Left ventricle myocardium superior (tissue), 1 donor: Measurements from ENCODE around the gene RAD51D. TPM values are rescaled to one million over a fixed set of nuclear protein-coding genes. Genes with fewer than 3 reads are reported as not detected.
"Not testable (repeated sequence)": the region's sequence is repeated elsewhere in the genome, so short reads cannot be mapped to it uniquely, and the experiment has no call there.

Source experiments
- ATAC-seq: fragments of 200-7000 bp; cut with Tn5 transposase; one replicate; pipeline ENCODE4 v1.9.1; 2020; ENCODE audit warnings: mild to moderate bottlenecking, moderate library complexity
- DNase-seq: peaks from one replicate; pipeline ENCODE4 v3.0.0-alpha.2; 2020
- intact Hi-C: fragments of 100-400 bp; cut with micrococcal nuclease; formaldehyde crosslinking; loops from one replicate; pipeline ENCODE4 v1.11.0; 2022
- total RNA-seq: library from RNA; stranded (reverse); fragmentation: NEBNext Ultra II Directional; extraction: Animal tissue kit (Norgen Biotek cat#: 25700); gene quantifications from one replicate; pipeline ENCODE4 v1.2.1, GENCODE V29; 2021
- donor health status: DM: no; HTN: yes; CAD: no; lungs with severe emphysema.

RAD51D gene
- total RNA-seq, 1 donor from 2014 or later, result 6.4 TPM

GRCh38 chr17:35146214-35146833, 26.7 kb upstream of the RAD51D start:
- DNase-seq, result no peak
- intact Hi-C loops, result no loop called here
- ATAC-seq, result peak; percentile 3

- DNase-seq (no peak), ATAC-seq (no peak)
- intact Hi-C loops, result no loop called here
Measured at GRCh38 chr17:35144840-35145239, 25.2 kb upstream of the RAD51D start.

GRCh38 chr17:35142467-35142796, 22.8 kb upstream of the RAD51D start:
- intact Hi-C loops, result no loop called here
- DNase-seq (no peak), ATAC-seq (no peak)

DNA sequence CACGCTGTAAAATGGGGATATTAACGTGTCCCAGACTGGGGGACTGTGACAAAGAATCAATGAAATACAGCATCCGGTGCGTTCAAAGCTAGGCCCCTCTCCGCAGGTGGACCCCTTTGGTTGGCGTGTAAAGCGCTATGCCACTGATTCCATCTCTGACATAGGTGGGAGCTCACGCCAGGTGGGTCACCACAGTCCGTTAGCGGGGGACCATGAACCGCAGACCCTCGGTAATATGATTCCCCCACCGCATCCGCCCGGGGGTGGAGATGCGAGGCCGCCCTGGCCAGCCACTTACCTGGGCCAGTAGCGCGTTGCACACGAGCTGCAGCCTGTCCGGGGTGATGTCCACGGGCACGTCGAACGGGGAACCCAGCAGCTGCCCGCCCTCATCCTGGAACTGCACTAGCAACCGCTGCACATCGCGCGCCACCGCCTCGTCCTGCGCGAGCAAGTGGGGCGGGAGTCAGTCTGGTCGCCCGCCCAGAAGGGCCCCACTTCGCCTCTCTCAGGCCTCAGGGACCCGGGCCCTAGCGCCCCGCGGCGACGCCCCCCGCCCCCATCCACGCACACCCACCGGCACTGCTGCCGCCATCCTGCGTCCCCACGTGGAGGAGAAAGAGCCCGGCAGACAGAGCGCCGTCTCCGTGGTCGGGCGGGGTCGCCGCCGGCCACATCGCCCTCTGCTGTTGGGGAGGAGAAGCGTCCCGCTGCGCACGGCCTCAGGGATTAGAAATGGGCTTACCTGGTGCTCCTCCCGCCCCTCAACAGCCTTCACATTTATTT, 22.2 kb upstream of the RAD51D start, which contains the start of gene NLE1:
TSS of gene NLE1 (minus strand) at position 623 of the 786 bp plus-strand sequence. CDS start at position 595, 28 bp downstream.
- ATAC-seq, result peak; percentile 89
- peak; percentile 89 for DNase-seq
- intact Hi-C loops, result no loop called here

DNA sequence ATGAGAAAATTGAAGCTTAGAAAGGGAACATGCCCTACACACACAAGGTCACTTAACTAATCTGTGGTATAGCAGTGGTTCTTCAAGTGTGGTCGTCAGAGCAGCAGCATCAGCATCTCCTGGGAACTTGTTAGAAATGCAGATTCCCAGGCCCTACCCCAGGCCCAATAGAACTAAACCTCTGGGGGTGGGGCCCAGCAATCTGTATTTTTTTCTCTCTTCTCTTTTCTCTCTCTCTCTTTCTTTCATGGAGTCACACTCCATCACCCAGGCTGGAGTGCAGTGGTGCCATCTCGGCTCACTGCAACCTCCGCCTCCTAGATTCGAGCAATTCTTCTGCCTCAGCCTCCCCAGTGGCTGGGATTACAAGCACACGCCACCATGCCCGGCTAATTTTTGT, 18.6 kb upstream of the RAD51D start:
- ATAC-seq (no peak), DNase-seq (no peak)
- intact Hi-C loops, result no loop called here

DNA sequence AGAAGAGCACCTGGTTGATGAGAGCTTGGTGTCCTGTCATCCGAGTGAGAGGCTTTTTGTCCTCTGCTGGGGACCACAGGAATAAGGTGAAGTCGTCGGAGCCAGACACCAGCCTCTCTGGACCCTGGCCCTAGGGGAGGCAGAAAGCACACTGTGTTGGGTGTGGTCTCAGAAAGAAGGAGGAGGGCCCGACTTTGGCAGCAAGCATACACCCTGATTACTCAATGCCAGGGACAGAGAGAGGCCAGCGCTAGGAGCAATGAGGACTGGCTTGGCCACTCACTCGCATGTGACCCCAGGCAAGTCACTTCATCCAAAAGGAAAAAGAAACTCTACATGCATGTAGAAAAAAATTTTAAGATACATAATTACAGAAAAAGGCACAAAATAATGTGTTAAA, 15.7 kb upstream of the RAD51D start:
- ATAC-seq, result no peak
- intact Hi-C loops, result no loop called here
- no peak for DNase-seq

- ATAC-seq (no peak), DNase-seq (no peak)
- intact Hi-C loops, result no loop called here
Measured at GRCh38 chr17:35132816-35133550, 13.3 kb upstream of the RAD51D start.

GRCh38 chr17:35132099-35132498, 12.4 kb upstream of the RAD51D start:
- intact Hi-C loops, result no loop called here
- no peak for ATAC-seq

GRCh38 chr17:35130392-35130791, 10.7 kb upstream of the RAD51D start:
- DNase-seq (no peak), ATAC-seq (no peak)
- intact Hi-C loops, result no loop called here

More at GRCh38 chr17:35132099-35132498, 12.4 kb upstream of the RAD51D start:
- no peak for DNase-seq

- intact Hi-C loops, result no loop called here
- no peak for ATAC-seq
- no peak for DNase-seq
Measured at GRCh38 chr17:35129973-35130351, 10.3 kb upstream of the RAD51D start.

DNA sequence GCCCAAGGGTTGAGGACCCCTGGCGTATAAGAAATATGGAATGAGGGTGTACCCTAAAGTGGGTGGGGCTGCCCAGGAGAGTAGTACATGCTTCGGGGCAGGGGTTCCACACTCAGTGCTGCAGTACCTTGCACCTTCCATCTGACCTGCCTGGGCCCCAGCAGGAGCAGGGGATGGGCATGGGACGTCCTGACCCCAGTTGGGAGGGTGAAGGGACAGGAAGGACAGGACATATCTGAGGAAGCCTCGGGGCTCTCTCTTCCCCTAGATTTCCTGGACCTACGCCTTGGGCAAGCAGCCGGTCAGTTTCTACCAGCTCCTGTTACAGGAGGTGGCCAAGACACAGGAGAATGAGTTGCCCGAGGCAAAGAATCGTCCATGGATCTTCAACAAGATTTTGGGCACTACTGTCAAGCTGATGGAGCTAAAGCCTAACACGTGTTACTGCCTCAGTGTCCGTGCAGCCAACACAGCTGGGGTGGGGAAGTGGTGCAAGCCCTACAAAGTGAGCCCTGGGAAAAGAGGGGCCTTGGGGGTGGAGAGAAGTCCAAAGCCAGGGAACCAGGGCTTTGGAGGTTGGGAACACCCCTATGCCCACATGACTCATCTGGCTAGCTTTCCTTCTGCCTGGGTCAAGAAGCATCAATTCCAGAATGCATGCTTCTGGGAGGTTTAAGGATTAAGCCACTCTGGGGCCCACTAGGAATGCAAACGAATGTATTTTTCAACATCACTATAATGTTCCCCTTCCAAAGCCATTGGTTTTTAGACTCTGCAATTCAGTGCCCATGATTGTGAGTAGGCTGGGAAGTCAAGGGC, 9.7 kb upstream of the RAD51D start:
- ATAC-seq (no peak), DNase-seq (no peak)
- intact Hi-C loops, result no loop called here

GRCh38 chr17:35127751-35128514, 8.3 kb upstream of the RAD51D start:
- DNase-seq (no peak), ATAC-seq (peak; percentile 91)
- intact Hi-C loops, result no loop called here

DNA sequence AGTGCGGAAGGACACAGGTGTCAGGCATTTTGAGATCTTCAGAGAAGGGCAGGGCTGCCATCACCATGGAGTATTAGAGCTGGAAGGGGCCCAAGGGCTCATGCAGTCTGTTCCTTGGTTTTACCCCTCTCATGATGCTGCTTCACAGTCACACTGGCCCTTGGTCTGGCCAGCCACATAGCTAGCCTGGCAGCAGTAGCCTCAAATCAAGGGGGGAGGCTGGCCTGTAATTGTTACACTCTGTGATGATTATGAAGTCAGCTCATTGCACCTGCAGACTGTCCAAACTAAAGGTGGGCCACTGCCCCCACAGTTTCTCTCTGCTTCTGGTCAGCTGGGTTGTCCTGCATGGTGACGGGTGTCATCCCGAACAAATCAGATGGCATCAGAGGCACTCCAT, 1.7 kb upstream of the RAD51D start, which contains the start of gene FNDC8:
TSS of gene FNDC8 (plus strand) at position 301 of the 400 bp plus-strand sequence. CDS start at position 380, 79 bp downstream.
- no peak for ATAC-seq
- DNase-seq, result no peak
- intact Hi-C loops, result no loop called here

GRCh38 chr17:35117984-35118383, 1.7 kb downstream of the RAD51D start:
- intact Hi-C loops, result loop anchor here (5.0 to 10.0 kb wide), 2 partner anchors 113 to 576 kb away; no protein-coding TSS in a partner anchor
- DNase-seq (no peak), ATAC-seq (no peak)

DNA sequence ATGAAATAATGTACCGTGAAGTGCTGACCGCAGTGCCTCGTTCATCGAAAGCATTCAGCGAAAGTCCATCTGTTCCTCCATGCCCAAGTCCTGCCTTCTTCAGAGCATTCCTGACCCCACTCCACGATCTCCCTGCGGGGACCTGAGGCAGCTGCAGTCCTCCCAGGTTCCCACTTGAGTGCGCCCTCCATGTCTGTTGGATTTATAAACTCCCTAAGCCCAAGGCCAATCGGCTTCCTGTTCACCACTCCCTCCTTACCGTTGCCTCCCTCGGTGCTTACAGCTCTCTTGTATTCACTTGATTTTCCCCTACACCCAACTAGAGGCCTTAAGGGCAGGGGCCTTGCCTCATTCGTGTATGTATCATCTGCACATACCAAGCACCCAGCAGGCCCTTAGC, 2.8 kb downstream of the RAD51D start:
- intact Hi-C loops, result loop anchor here (5.0 to 10.0 kb wide), 2 partner anchors 112 to 575 kb away; no protein-coding TSS in a partner anchor
- ATAC-seq (no peak), DNase-seq (no peak)

GRCh38 chr17:35110791-35111190, 8.9 kb downstream of the RAD51D start:
- intact Hi-C loops, result loop anchor here (10.0 kb wide), 1 partner anchor 106 kb away; no protein-coding TSS in a partner anchor
- not testable (repeated sequence) for ATAC-seq

DNA sequence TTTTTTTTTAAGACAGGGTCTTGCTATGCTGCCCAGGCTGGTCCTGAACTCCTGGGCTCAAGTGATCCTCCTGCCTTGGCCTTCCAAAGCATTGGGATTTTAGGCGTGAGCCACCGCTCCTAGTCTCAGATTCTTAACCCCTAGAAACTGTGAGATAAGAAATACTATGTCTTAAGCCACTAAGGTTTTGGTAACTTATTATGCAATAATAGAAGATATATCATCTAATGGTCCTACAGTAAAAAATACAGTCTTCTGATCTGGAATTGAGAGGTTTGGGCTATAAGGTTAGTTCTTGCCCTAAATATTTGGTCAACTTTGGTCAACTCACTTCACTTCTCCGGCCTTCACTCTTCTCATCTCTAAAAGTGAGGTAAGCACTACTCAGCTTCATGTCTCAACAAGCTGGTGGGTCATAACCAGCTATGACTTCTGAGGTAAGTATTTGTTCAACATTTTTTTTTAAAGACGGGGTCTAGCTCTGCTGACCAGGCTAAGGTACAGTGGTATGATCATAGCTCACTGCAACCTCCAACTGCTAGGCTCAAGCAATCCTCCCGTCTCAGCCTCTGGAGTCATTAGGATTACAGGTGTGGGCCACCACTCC, 14.7 kb downstream of the RAD51D start:
- DNase-seq (no peak), ATAC-seq (no peak)
- intact Hi-C loops, result no loop called here

More at GRCh38 chr17:35110791-35111190, 8.9 kb downstream of the RAD51D start:
- DNase-seq, result not testable (repeated sequence)

- DNase-seq, result no peak
Measured at GRCh38 chr17:35103271-35103670, 16.4 kb downstream of the RAD51D start.

More at GRCh38 chr17:35103271-35103670, 16.4 kb downstream of the RAD51D start:
- intact Hi-C loops, result no loop called here
- no peak for ATAC-seq
